B cell (primary cell): ENCODE data around the gene DCHS2. TPM values are rescaled to one million over a fixed set of nuclear protein-coding genes. Genes with fewer than 3 reads are reported as not detected.

Experiments
- ATAC-seq: fragments of 200-7000 bp; cut with Tn5 transposase; one replicate; pipeline ENCODE4 v1.10.0; 2021; ENCODE audit warnings: low read depth, mild to moderate bottlenecking, moderate number of reproducible peaks, moderate library complexity
- CTCF ChIA-PET: fragments of 350-600 bp; sonication (Branson Sonifier 250); formaldehyde crosslinking; loops from one replicate; lab custom pipeline; 2021; ENCODE audit warnings: antibody characterized with exemption, inconsistent platforms; lab: Charles Lee
- POLR2A ChIA-PET: fragments of 350-600 bp; sonication (Branson Sonifier 250); formaldehyde crosslinking; loops from one replicate; lab custom pipeline; 2021; ENCODE audit warnings: antibody characterized with exemption; lab: Charles Lee
- DNase-seq: peaks from one replicate; pipeline ENCODE4 v3.0.0; 2013
- H2AFZ ChIP-seq: 2 replicates; pipeline ENCODE4 v1.6.1; 2012; ENCODE audit warnings: mild to moderate bottlenecking, low read depth, low read length; ENCODE audit not compliant: insufficient read depth, poor library complexity, severe bottlenecking
- H3K27ac ChIP-seq, 2 donors: 1 replicate in 1 of 2; 2 replicates in 1 of 2; pipeline ENCODE4 v1.5.1; 2012 to 2013; ENCODE audit warnings: low read length in 2 of 2, mild to moderate bottlenecking in 2 of 2, moderate library complexity in 1 of 2
- H3K27me3 ChIP-seq, 4 experiments: fragments of 200-600 bp in 1 of 4; sonication (generic) in 1 of 4; replicated peaks in 1 of 4; 1 replicate in 2 of 4; 2 replicates in 2 of 4; pipeline versions ENCODE4 v1.6.1 to v1.7.0; 2013 to 2016; ENCODE audit warnings: low read length in 3 of 4, mild to moderate bottlenecking in 2 of 4, mixed read lengths in 1 of 4, moderate library complexity in 1 of 4; ENCODE audit not compliant: insufficient read depth in 4 of 4, control insufficient read depth in 3 of 4; ENCODE audit errors: control extremely low read depth in 1 of 4
- H3K36me3 ChIP-seq, 2 experiments: replicated peaks in 1 of 2; 1 replicate in 1 of 2; 2 replicates in 1 of 2; pipeline versions ENCODE4 v1.6.1 to v1.7.1; 2013; ENCODE audit warnings: low read length in 1 of 2; ENCODE audit not compliant: insufficient read depth in 2 of 2, control insufficient read depth in 1 of 2; ENCODE audit errors: control extremely low read depth in 1 of 2, extremely low read depth in 1 of 2
- H3K4me1 ChIP-seq, 2 donors: fragments of 200-600 bp in 1 of 2; sonication (generic) in 1 of 2; 1 replicate in 1 of 2; 2 replicates in 1 of 2; pipeline versions ENCODE4 v1.5.1 to v1.6.1; 2013 to 2017; ENCODE audit warnings: low read length in 2 of 2; ENCODE audit not compliant: control insufficient read depth in 2 of 2, insufficient read depth in 2 of 2
- H3K4me2 ChIP-seq: replicated peaks from 2 replicates; pipeline ENCODE3; 2012; ENCODE audit warnings: mild to moderate bottlenecking, low read depth, low read length; ENCODE audit not compliant: poor library complexity, severe bottlenecking
- H3K4me3 ChIP-seq, 5 experiments: fragments of 200-600 bp in 1 of 5; sonication (generic) in 1 of 5; 1 replicate in 3 of 5; 2 replicates in 2 of 5; pipeline versions ENCODE4 v1.5.1 to v1.7.0; 2011 to 2016; ENCODE audit warnings: low read length in 4 of 5, mild to moderate bottlenecking in 4 of 5, low read depth in 2 of 5, control low read depth in 1 of 5, moderate library complexity in 1 of 5; ENCODE audit not compliant: insufficient read depth in 1 of 5; ENCODE audit errors: control extremely low read depth in 1 of 5, extremely low read depth in 1 of 5
- H3K79me2 ChIP-seq: fragments of 200-600 bp; sonication (generic); one replicate; pipeline ENCODE4 v1.6.0; 2016; ENCODE audit warnings: low read length; ENCODE audit not compliant: control insufficient read depth, insufficient read depth
- H3K9ac ChIP-seq: fragments of 200-600 bp; sonication (generic); 2 replicates; pipeline ENCODE4 v1.6.1; 2017; ENCODE audit warnings: mild to moderate bottlenecking, low read length, moderate library complexity
- H3K9me3 ChIP-seq, 3 donors: one replicate each; pipeline versions ENCODE4 v1.6.1 to v1.7.1; 2013; ENCODE audit warnings: low read length in 2 of 3; ENCODE audit not compliant: control insufficient read depth in 2 of 3, insufficient read depth in 1 of 3; ENCODE audit errors: control extremely low read depth in 1 of 3
- H4K20me1 ChIP-seq: 2 replicates; pipeline ENCODE4 v1.6.0; 2012; ENCODE audit warnings: mild to moderate bottlenecking, low read length; ENCODE audit not compliant: insufficient read depth, control insufficient read depth, poor library complexity, severe bottlenecking
- H3K27ac Mint-ChIP-seq: one replicate; pipeline ENCODE4 v1.8.0; 2021; ENCODE audit warnings: mixed read lengths
- H3K27me3 Mint-ChIP-seq: one replicate; pipeline ENCODE4 v1.8.0; 2021; ENCODE audit warnings: mixed read lengths
- H3K4me1 Mint-ChIP-seq: one replicate; pipeline ENCODE4 v1.8.0; 2021; ENCODE audit warnings: mixed read lengths
- H3K4me3 Mint-ChIP-seq: one replicate; pipeline ENCODE4 v1.8.0; 2021; ENCODE audit warnings: mixed read lengths
- H3K9me3 Mint-ChIP-seq: one replicate; pipeline ENCODE4 v1.8.0; 2022; ENCODE audit warnings: mixed read lengths; ENCODE audit not compliant: insufficient read depth
- EZH2 ChIP-seq: IDR thresholded peaks from 2 replicates; pipeline ENCODE4 v1.6.1; 2012; ENCODE audit warnings: borderline replicate concordance, low read depth, mild to moderate bottlenecking, moderate library complexity, low read length; ENCODE audit not compliant: insufficient read depth, poor library complexity, severe bottlenecking
- WGBS: methylation state at CpG from one replicate; pipeline ENCODE4 v1.1.5; 2013; ENCODE audit warnings: missing lambda C conversion rate; ENCODE audit not compliant: insufficient coverage; 5-methylcytosine and 5-hydroxymethylcytosine counted together
- intact Hi-C: fragments of 100-400 bp; cut with micrococcal nuclease; formaldehyde crosslinking; loops from one replicate; pipeline ENCODE4 v1.10.0; 2022
- polyA plus RNA-seq: library from polyadenylated mRNA; depleted of rRNA; stranded (reverse); fragments of >200 nt; gene quantifications from 2 replicates; pipeline ENCODE4 v1.2.3, GENCODE V29; 2012
- total RNA-seq, 2 donors: library from RNA; stranded (reverse); fragments of 120-200 nt in 1 of 2; gene quantifications; 1 replicate in 1 of 2; 2 replicates in 1 of 2; pipeline versions ENCODE4 v1.2.3 to v1.2.4, GENCODE V29; 2013 to 2022
- TF ChIP-seq, protein P1 (sequence below): fragments of 200-600 bp; IDR thresholded peaks from one replicate; pipeline ENCODE4 v1.8.0; 2022; ENCODE audit warnings: antibody characterized with exemption, mild to moderate bottlenecking

The DCHS2 gene
- total and polyA plus RNA-seq, 2 donors (not counting 1 experiment from before 2014, with no cell fraction given) = 0.02 to 0.06 TPM

DNA sequence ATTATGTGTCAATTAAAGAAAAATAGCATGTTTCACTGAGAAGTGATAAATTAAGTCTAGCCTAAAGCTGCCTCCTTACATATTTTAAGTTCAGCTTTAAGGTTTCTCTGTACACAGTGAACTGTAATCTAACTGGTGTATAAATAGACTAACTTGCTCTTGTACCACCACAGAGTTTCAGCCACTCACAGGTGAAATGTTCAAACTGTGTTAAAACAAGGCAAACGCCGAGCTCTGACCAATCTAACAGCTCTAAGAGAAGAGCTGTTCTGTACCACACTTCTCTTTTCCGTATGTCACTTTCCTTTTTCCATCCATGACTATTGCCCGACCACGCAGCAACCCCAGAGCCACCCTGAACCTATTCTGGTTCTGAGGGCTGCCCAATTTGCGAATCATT is 64.5 kb downstream of the DCHS2 start:
- Mint-ChIP-seq H3K9me3 (no peaks in the 10 kb centered on the region), H3K4me1 (peaks cover 24% of the 10 kb centered on the region), H3K27ac (no peak overlapping the region), H3K27me3 (peaks cover 19% of the 10 kb centered on the region), H3K4me3 (no peak overlapping the region)
- ChIA-PET POLR2A (interaction anchor here (0.6 kb wide), 1 partner anchor 10 kb away, joined by 5 read pairs; no protein-coding TSS in a partner anchor), CTCF (no interaction called here)
- Histone ChIP-seq H2AFZ (no peak overlapping the region), H3K4me2 (no peak overlapping the region), H3K27me3 (peaks cover 0 to 5% (median 2%) of the 10 kb centered on the region in 4 experiments), H3K9me3 (no peaks in the 10 kb centered on the region), H3K4me3 (no peak overlapping the region), H3K27ac (no peak overlapping the region), H3K79me2 (no peaks in the 10 kb centered on the region), H3K9ac (no peak overlapping the region), H3K36me3 (no peaks in the 10 kb centered on the region), H4K20me1 (no peaks in the 10 kb centered on the region), H3K4me1 (peaks cover 19 to 20% of the 10 kb centered on the region in 2 donors)
- intact Hi-C loops = no loop called here
- 70% methylated on average over 4 of the region's 6 CpGs for WGBS
- TF ChIP-seq, protein P1, sequence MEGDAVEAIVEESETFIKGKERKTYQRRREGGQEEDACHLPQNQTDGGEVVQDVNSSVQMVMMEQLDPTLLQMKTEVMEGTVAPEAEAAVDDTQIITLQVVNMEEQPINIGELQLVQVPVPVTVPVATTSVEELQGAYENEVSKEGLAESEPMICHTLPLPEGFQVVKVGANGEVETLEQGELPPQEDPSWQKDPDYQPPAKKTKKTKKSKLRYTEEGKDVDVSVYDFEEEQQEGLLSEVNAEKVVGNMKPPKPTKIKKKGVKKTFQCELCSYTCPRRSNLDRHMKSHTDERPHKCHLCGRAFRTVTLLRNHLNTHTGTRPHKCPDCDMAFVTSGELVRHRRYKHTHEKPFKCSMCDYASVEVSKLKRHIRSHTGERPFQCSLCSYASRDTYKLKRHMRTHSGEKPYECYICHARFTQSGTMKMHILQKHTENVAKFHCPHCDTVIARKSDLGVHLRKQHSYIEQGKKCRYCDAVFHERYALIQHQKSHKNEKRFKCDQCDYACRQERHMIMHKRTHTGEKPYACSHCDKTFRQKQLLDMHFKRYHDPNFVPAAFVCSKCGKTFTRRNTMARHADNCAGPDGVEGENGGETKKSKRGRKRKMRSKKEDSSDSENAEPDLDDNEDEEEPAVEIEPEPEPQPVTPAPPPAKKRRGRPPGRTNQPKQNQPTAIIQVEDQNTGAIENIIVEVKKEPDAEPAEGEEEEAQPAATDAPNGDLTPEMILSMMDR = no peak
- TF ChIP-seq EZH2 = no peak
- DNase-seq (no peak), ATAC-seq (no peak)

DNA sequence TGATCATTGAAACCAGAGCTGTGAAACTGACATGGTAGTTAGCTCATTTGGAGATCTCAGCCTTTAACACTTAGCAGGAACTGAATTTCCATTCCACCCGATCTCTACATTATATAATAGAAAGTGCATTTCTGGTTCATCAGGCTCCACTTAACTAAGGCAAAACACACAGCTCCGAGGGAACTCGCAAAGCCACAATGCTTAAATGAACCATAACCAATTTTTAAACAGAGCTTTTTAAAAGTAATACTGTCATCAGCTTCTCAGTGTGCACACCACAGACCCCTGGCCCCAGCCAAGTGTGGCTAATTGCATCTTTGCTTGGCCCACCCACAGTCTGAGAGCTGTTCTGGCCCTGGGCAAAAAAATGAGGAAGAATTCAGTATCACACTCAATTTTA is 66.1 kb downstream of the DCHS2 start:
- CTCF ChIA-PET = no interaction called here
- peak; percentile 46 for DNase-seq
- WGBS = 16% methylated on average over 3 of the region's 3 CpGs

More for the DNA sequence above, 66.1 kb downstream of the DCHS2 start:
- Mint-ChIP-seq H3K27ac (no peak overlapping the region), H3K4me1 (peaks cover 36% of the 10 kb centered on the region), H3K9me3 (no peaks in the 10 kb centered on the region), H3K4me3 (peak overlapping the region; percentile 2), H3K27me3 (peaks cover 13% of the 10 kb centered on the region)
- POLR2A ChIA-PET = no interaction called here
- Histone ChIP-seq H3K27ac (peak overlapping the region; percentile 11 to 19), H3K9me3 (no peaks in the 10 kb centered on the region), H3K36me3 (no peaks in the 10 kb centered on the region), H4K20me1 (no peaks in the 10 kb centered on the region), H3K9ac (no peak overlapping the region), H3K79me2 (no peaks in the 10 kb centered on the region), H3K4me2 (peak overlapping the region; percentile 35), H3K27me3 (peaks cover 0 to 5% (median 0%) of the 10 kb centered on the region in 4 experiments), H3K4me3 (no peak overlapping the region), H3K4me1 (peaks cover 29 to 34% of the 10 kb centered on the region in 2 donors), H2AFZ (peak overlapping the region; percentile 22)
- intact Hi-C loops = no loop called here
- ATAC-seq = peak; percentile 60
- TF ChIP-seq EZH2 = no peak
- TF ChIP-seq, protein P1 = no peak
